Mesodermal cell (in vitro differentiated cells): ENCODE measurements around the gene PDE4C. TPM values are rescaled to one million over a fixed set of nuclear protein-coding genes. Genes with fewer than 3 reads are reported as not detected.

Experiments used
- H3K27ac ChIP-seq: 2 replicates; pipeline ENCODE4 v1.7.0; 2013; ENCODE audit warnings: mild to moderate bottlenecking, low read depth, low read length, moderate library complexity; ENCODE audit not compliant: severe bottlenecking
- H3K36me3 ChIP-seq: 2 replicates; pipeline ENCODE4 v1.7.1; 2013; ENCODE audit warnings: mild to moderate bottlenecking, low read length, moderate library complexity; ENCODE audit not compliant: control insufficient read depth, insufficient read depth
- H3K4me1 ChIP-seq: one replicate; pipeline ENCODE4 v1.7.1; 2013; ENCODE audit warnings: mild to moderate bottlenecking, low read length; ENCODE audit not compliant: insufficient read depth, control insufficient read depth, poor library complexity, severe bottlenecking
- H3K4me3 ChIP-seq: 2 replicates; pipeline ENCODE4 v1.7.0; 2013; ENCODE audit warnings: low read length, control low read depth, mild to moderate bottlenecking; ENCODE audit not compliant: insufficient read depth, poor library complexity, severe bottlenecking; ENCODE audit errors: extremely low read depth
- H3K9me3 ChIP-seq: 2 replicates; pipeline ENCODE4 v1.7.1; 2013; ENCODE audit warnings: mild to moderate bottlenecking, low read length, moderate library complexity; ENCODE audit not compliant: control insufficient read depth
- WGBS, 2 experiments: methylation state at CpG; one replicate each; pipeline ENCODE4 v1.1.5; 2013; ENCODE audit warnings: missing lambda C conversion rate in 2 of 2; ENCODE audit not compliant: insufficient coverage in 2 of 2; 5-methylcytosine and 5-hydroxymethylcytosine counted together
- polyA plus RNA-seq, 2 experiments: library from polyadenylated mRNA; stranded (reverse); fragments of 50-300 nt; gene quantifications; one replicate each; pipeline ENCODE4 v1.2.3, GENCODE V29; 2013

The PDE4C gene
- polyA plus RNA-seq (2013, experiment 1 of 2), result 0.48 TPM
- polyA plus RNA-seq (2013, experiment 2 of 2), result not detected

DNA sequence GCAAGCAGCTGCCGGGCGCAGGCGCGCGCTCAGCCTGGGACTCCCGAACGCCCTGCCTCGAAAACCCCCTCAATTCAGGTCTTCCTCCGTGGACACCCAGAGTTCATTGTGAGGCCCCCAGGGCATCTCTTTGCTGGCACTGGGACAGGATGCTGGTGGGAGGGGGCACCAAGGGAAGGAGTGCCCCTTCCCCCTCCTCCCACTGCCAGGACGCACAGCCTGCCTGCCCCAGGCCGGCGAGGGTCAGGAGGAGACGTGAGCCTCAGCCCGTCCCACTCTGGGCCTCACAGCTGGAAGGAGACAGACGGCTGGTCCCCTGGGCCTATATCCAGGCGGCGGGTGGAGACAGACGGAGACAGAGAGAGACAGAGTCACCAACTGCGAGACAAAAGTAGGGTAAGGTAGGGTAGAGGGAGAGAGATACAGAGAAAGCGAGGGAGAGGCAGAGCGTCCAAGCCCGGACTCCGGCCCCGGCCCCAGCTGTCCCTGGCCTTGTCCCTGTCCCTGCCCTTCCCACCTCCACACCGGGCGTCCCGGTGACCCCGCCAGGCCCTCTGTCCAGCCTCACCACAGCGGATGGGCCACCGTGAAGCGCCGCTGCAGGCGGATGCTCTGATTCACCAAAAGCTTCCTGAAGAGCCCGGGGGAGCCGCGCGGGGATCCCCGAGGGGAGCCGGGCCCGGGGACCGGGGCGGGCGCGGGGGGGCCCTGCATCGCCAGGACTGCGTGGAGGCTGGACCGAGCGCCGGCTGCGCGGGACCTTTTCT, at the start of gene PDE4C:
Gene PDE4C (minus strand): TSS at position 737 of the 767 bp plus-strand sequence. CDS start 23 bp downstream, at position 714.
- Histone ChIP-seq H3K27ac (no peak within 1 kb of the TSS), H3K9me3 (no peaks in the 10 kb centered on the region), H3K4me1 (peaks cover 7% of the 10 kb centered on the region), H3K36me3 (no peaks in the 10 kb centered on the region), H3K4me3 (peak within 1 kb of the TSS; percentile 56)
- 27 to 38% methylated on average over 24 to 44 of the region's 51 CpGs for WGBS, 2 experiments

DNA sequence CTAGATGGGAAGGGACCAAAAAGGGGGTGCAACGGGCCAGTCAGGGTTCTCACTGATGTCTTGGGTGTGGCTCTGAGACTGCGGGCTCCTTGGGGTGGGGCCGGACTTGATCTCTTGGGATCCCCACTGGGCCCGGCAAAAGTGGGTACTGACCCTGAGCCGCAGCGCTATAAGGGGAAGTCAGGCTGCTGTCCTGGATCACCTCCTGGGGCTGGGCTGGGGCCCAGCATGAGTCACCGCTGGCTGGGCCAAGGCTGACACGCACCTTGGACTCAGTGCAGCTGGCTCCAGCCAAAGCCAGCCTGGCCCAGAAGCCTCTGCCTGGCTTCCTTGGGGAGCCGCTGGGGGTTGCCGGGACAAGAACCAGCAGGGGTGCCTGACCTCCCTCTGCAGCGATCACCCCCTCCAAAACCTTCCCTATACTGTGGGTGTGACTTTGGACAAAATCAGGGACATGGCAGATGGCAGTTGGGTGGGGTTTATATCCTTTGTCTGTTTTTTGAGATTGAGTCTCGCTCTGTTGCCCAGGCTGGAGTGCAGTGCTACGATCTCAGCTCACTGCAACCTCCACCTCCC, 48.6 kb upstream of the PDE4C start:
- 90 to 91% methylated on average over 10 to 12 of the region's 13 CpGs for WGBS, 2 experiments
- Histone ChIP-seq H3K36me3 (peaks cover 52% of the 10 kb centered on the region), H3K4me3 (no peak overlapping the region), H3K9me3 (no peaks in the 10 kb centered on the region), H3K4me1 (peaks cover 14% of the 10 kb centered on the region), H3K27ac (peak overlapping the region; percentile 36)

DNA sequence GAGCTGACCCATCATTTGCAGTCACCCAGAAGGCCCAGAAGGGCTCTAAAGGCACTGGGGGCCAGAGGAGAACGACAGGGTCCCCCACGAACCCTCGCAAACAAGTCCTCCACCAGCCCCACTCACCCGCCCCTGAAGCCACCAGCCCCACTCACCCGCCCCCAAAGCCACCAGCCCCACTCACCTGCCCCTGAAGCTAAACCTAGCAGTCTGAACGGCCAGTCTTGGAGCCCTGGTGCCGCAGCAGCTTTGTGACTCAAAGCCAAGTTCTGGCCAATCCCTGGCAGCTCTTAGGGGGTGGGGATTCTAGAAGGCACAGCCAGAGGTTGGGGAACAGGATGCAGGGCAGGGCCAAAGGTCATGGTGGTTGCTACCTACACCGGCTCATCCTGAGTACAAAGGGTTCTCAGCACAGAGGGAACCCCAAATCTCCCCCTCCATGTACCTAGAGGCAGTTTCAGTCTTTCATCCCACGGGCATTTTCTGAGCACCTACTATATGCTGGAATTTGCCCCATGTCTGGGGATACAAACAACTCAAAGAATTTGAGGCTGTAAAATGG, 48.1 kb upstream of the PDE4C start, which contains the start of gene IQCN:
Gene IQCN (minus strand): TSS at position 234 of the 562 bp plus-strand sequence. CDS start 4,974 bp downstream, outside the sequence.
- WGBS, 2 experiments, result 70 to 91% methylated on average over 2 to 5 of the region's 9 CpGs
- Histone ChIP-seq H3K27ac (peak within 1 kb of the TSS; percentile 36), H3K9me3 (no peaks in the 10 kb centered on the region), H3K36me3 (peaks cover 52% of the 10 kb centered on the region), H3K4me3 (no peak within 1 kb of the TSS), H3K4me1 (peaks cover 14% of the 10 kb centered on the region)

DNA sequence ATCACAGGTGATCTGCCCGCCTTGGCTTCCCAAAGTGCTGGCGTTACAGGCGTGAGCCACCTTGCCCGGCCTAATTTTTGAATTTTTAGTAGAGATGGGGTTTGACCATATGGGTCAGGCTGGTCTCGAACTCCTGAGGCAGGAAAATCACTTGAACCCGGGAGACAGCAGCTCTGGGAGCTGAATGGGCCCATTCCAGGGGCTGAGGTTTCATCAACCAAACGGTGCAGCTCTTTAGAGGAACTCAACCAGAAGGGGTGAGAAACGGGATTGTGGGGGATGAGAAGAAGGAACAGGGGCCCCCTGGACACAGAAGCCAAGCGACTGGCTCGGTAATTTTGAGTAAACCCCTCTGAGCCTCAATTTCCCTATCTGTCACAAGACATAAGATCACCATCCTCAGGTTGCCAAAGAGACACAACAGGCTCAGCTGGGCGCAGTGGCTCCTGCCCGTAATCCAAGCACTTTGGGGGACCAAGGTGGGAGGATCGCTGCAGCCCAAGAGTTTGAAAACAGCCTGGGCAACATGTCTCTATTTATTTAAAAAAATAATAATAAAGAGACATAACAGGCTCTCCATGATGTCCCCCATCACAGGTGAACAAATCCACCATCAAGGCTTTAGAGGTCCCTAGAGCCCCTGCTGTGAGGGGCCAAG, 47.5 kb upstream of the PDE4C start:
- Histone ChIP-seq H3K27ac (no peak overlapping the region), H3K36me3 (peaks cover 48% of the 10 kb centered on the region), H3K4me3 (no peak overlapping the region), H3K9me3 (no peaks in the 10 kb centered on the region), H3K4me1 (peaks cover 9% of the 10 kb centered on the region)
- WGBS, 2 experiments, result 95 to 97% methylated on average over 9 to 10 of the region's 13 CpGs

DNA sequence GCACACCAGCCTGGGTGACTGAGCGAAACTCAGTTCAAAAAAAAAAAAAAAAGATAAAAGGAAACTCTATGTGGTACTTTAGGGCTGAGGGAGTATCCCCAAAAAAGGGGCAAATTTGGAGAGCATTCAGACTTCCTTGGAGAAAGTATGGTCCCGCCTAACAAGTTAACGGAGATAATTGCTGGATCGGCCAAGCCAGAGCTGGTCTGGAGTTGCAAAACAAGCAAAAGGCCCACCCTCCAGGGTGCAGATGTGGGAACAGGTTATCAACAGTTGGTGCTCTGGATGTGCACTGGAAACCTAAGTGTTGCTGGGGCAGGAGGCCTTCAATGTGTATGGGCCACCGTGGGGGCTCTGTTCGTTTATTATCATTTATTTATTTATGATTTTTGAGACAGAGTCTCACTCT, 45.2 kb upstream of the PDE4C start:
- no peak overlapping the region for H3K27ac ChIP-seq
- H3K36me3 ChIP-seq, result peaks cover 42% of the 10 kb centered on the region
- H3K4me1 ChIP-seq, result peaks cover 4% of the 10 kb centered on the region
- no peak overlapping the region for H3K4me3 ChIP-seq
- H3K9me3 ChIP-seq, result no peaks in the 10 kb centered on the region
- 95 to 98% methylated on average over 3 to 4 of the region's 6 CpGs for WGBS, 2 experiments

DNA sequence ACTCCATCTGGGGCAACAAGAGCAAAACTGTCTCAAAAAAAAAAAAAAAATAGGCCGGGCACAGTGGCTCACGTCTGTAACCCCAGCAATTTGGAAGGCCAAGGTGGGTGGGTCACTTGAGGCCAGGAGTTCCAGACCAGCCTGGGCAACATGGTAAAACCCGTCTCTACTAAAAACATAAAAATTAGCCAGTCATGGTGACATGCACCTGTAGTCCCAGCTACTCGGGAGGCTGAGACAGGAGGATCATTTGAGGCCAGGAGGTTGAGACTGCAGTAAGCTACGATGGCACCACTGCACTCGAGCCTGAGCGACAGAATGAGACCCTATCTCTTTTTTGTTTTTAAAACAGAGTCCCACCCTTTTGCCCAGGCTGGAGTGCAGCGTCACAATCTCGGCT, 44.1 kb upstream of the PDE4C start:
- 96 to 97% methylated on average over 9 of the region's 9 CpGs for WGBS, 2 experiments
- no peaks in the 10 kb centered on the region for H3K9me3 ChIP-seq
- H3K36me3 ChIP-seq, result peaks cover 42% of the 10 kb centered on the region

DNA sequence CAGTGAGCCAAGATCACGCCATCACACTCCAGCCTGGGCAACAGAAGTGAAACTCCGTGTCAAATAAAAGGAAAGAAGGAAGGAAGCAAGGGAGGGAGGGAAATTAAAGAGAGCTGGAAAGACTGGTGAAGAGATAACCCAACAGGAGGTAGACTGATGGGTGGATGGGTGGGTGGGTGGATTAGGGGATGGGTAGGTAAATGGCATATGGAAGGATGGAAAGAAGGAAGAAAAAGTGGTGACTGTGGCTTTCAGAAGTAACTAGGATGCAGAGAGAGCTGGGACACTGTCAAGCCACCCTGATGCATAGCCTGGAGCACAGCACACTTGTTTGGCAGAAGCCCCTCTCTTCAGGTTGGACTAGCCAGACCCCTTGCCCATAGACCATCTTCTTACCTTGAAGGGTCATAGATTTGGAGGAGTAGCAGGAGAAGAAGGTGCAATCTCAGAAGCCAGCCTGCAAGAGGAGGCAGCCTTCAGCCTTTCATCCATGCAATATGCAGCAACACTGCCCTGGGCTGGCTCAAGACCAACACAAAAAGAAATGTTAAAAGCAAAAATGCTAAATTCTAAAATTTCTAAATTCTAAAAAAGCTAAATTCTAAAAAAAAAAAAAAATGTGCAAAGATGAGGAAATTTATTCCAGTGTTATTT, 43.0 kb upstream of the PDE4C start:
- H3K36me3 ChIP-seq, result peaks cover 43% of the 10 kb centered on the region
- no peak overlapping the region for H3K4me3 ChIP-seq
- H3K4me1 ChIP-seq, result no peaks in the 10 kb centered on the region
- no peaks in the 10 kb centered on the region for H3K9me3 ChIP-seq
- WGBS, 2 experiments, result 88 to 100% methylated on average over 2 of the region's 2 CpGs
- no peak overlapping the region for H3K27ac ChIP-seq

More for the DNA sequence above, 44.1 kb upstream of the PDE4C start:
- Histone ChIP-seq H3K27ac (no peak overlapping the region), H3K4me1 (peaks cover 4% of the 10 kb centered on the region), H3K4me3 (no peak overlapping the region)

DNA sequence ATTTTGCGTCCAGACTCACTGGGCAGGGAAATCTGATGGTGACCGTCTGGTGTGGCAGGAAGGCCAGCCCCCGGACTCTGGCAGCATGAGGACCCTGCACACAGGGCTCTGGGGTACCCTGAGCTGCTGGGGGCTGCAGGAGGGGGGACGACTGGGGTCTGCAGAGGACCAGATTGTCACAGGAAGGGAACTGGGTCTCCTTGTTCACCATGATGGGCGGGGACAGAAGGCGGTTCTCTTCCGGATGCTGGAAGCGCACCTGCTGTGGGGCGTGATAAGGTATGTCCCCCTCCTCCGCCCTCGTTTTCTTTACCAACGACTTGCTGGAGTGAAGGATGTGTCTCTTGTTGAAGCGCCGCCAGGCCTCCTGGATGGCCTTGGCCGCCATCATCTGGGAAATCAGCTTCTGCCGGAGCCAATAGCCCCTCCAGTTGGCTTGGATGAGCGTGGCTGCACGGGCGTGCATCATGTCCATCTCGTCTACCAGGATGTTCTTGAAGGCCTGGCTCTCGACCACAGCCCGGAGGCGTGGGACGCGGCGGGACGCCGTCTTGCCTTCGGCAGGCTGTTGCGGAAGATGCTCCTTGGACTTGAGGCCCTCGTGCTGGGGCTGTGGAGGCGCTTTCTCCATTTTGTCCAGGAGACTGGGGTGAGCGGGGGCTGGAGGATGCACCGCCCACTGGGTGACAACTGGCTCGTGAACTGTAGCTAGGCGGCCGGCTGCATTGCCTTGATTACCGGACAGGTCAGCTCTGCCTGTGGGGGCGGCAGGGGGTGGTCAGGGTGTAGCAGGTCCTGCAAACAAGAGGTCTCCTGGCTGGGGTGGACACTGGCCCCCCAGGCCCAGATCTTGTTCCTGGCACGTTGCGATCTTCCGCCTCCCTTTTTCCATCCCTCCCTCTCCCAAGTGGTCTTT, 40.8 kb upstream of the PDE4C start:
- WGBS, 2 experiments, result 94 to 96% methylated on average over 41 to 42 of the region's 42 CpGs

DNA sequence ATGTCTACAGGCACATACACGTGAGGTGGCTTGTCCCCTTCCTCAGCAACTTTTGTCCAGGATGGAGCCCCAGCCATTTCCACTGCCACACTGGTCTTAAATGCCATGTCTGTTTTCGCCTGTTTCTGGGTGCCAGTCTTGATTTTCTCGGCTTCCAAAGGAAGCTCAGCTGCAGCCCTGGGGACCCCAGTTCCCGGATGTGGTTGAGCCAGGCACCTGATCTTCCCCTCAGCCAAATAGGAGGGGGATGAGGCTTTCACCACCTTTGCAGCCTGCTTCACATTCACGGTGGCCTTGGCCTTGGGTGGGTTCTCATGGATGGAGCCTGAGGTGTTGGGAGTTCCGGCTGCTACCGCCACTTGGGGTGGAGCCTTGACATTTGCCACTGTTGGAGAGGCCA, 39.3 kb upstream of the PDE4C start:
- no peak overlapping the region for H3K27ac ChIP-seq
- peaks cover 42% of the 10 kb centered on the region for H3K36me3 ChIP-seq
- 93 to 98% methylated on average over 7 of the region's 7 CpGs for WGBS, 2 experiments

More for the DNA sequence above, 40.8 kb upstream of the PDE4C start:
- no peak overlapping the region for H3K27ac ChIP-seq
- H3K4me1 ChIP-seq, result no peaks in the 10 kb centered on the region
- H3K4me3 ChIP-seq, result no peak overlapping the region
- peaks cover 42% of the 10 kb centered on the region for H3K36me3 ChIP-seq
- no peaks in the 10 kb centered on the region for H3K9me3 ChIP-seq

More for the DNA sequence above, 39.3 kb upstream of the PDE4C start:
- Histone ChIP-seq H3K4me1 (no peaks in the 10 kb centered on the region), H3K9me3 (no peaks in the 10 kb centered on the region), H3K4me3 (no peak overlapping the region)
